Heart right ventricle (tissue), 16 donors: ENCODE measurements around the gene ZNF420. TPM values are rescaled to one million over a fixed set of nuclear protein-coding genes. Genes with fewer than 3 reads are reported as not detected.

ENCODE experiments used
- ATAC-seq, 8 donors: fragments of 200-7000 bp; cut with Tn5 transposase; one replicate each; pipeline ENCODE4 v1.9.1; 2020; ENCODE audit warnings: mild to moderate bottlenecking in 8 of 8, moderate library complexity in 8 of 8, moderate number of reproducible peaks in 1 of 8
- DNase-seq, 2 donors: peaks; one replicate each; pipeline ENCODE4 v3.0.0-alpha.2; 2020
- H3K27ac ChIP-seq, 10 donors: fragments of 200-600 bp; sonication (generic) in 2 of 10; one replicate each; pipeline versions ENCODE4 v1.5.0 to v1.8.0; 2020 to 2022; ENCODE audit warnings: mild to moderate bottlenecking in 3 of 10
- H3K27me3 ChIP-seq, 7 donors: fragments of 200-600 bp; one replicate each; pipeline ENCODE4 v1.8.0; 2021 to 2022; ENCODE audit warnings: mild to moderate bottlenecking in 2 of 7
- H3K36me3 ChIP-seq, 9 donors: fragments of 200-600 bp; sonication (generic) in 1 of 9; one replicate each; pipeline versions ENCODE4 v1.5.0 to v1.8.0; 2020 to 2022; ENCODE audit warnings: mild to moderate bottlenecking in 2 of 9
- H3K4me1 ChIP-seq, 9 donors: fragments of 200-600 bp; sonication (generic) in 1 of 9; one replicate each; pipeline versions ENCODE4 v1.5.0 to v1.8.0; 2020 to 2022; ENCODE audit warnings: mild to moderate bottlenecking in 4 of 9
- H3K4me3 ChIP-seq, 10 donors: fragments of 200-600 bp; sonication (generic) in 2 of 10; one replicate each; pipeline versions ENCODE4 v1.5.0 to v1.8.0; 2020 to 2022; ENCODE audit warnings: mild to moderate bottlenecking in 7 of 10, moderate library complexity in 2 of 10
- H3K9me3 ChIP-seq, 11 donors: fragments of 200-600 bp in 10 of 11; sonication (generic) in 2 of 11; one replicate each; pipeline versions ENCODE4 v1.5.0 to v1.8.0; 2013 to 2022; ENCODE audit warnings: mild to moderate bottlenecking in 2 of 11, control low read depth in 1 of 11, moderate library complexity in 1 of 11
- CTCF ChIP-seq, 9 donors: fragments of 200-600 bp; sonication (generic) in 2 of 9; IDR thresholded peaks; one replicate each; pipeline versions ENCODE4 v1.5.0 to v1.8.0; 2021 to 2022; ENCODE audit warnings: antibody characterized with exemption in 9 of 9, mild to moderate bottlenecking in 5 of 9, moderate library complexity in 1 of 9
- WGBS, 2 donors: extraction: QIAGEN DNeasy Blood & Tissue Kit; methylation state at CpG; one replicate each; pipeline ENCODE4 v1.1.7; 2013; ENCODE audit warnings: inconsistent platforms in 1 of 2; 5-methylcytosine and 5-hydroxymethylcytosine counted together
- intact Hi-C, 10 donors: fragments of 100-400 bp; cut with DNase I; formaldehyde crosslinking; loops; one replicate each; pipeline versions ENCODE4 v1.11.1 to v1.14.2; 2022
- polyA plus RNA-seq, 2 donors: library from polyadenylated mRNA; stranded (reverse); fragments of 200-250 nt; gene quantifications; one replicate each; pipeline ENCODE4 v1.2.3, GENCODE V29; 2013
- total RNA-seq, 10 donors: library from RNA; stranded (reverse); fragmentation: NEBNext Ultra II Directional in 3 of 10; extraction: Animal tissue kit (Norgen Biotek cat#: 25700) in 3 of 10; gene quantifications; one replicate each; pipeline versions ENCODE4 v1.2.1 to v1.2.4, GENCODE V29; 2021 to 2023
- donor health status: Arrhythmogenic right ventricular cardiomyopathy.
- donor health status: ischemic (EF 13 %, LVEDD 7.1; RV severe dilation, severe dysfunction).
- donor health status: healthy with polysubstance abuse.
- donor health status: DM: no; HTN: yes; CAD: no.
- donor health status: DM: no; HTN: no; CAD: no.
- donor health status: ischemic (EF 25% LVEDD 6.9; RV normal size, moderate dysfunction).
- donor health status: ischemic (EF 25% LVEDD 5.7; RV mildly dilated, moderate dysfunction).
- donor health status: healthy.
- donor health status: DM: yes; HTN: yes; CAD: no.
- donor health status: Ischemic cardiomyopathy.
- donor health status: ischemic (EF 35%, LVEDD 5.7; RV mildly dilated, moderate dysfunction).
- donor health status: nonischemic (EF 11% LVEDD 7.7; RV severe dilation, severe dysfunction).
- donor health status: DM: yes; HTN: yes; CAD: no.
- donor health status: PGD.
- donor health status: ischemic (EF 29% LVEDD 5.4; RV normal size, mild dysfunction).
- donor health status: nonischemic (EF 23%, LVEDD 6.1; RV moderate dilation, normal function).

The ZNF420 gene
- total and polyA plus RNA-seq, 12 donors = 2.7 to 12.5 (median 8.2) TPM

DNA sequence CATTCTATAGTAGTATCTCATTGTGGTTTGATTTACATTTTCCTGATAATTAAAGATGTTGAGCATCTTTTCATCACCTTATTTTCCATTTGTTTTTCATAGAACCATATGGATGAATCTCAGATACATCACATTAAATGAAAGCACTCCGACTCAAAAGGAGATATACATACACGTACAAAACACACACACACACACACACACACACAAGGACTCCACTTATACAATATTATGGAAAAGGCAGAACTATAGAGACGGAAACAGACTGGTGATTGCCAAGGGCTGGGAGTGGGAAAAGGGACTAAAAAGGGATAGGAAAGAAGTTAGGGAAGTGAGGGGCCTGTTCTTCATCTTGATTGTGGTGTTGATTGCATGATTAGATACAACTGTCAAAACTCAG, 70.0 kb downstream of the ZNF420 start:
- WGBS, 2 donors = 95 to 98% methylated on average over 3 of the region's 3 CpGs
- H3K27ac ChIP-seq = no peak overlapping the region
- no peaks in the 10 kb centered on the region for H3K4me1 ChIP-seq
- TF ChIP-seq CTCF (IDR thresholded peaks at IDR 0.05) = no peak
- DNase-seq = no peak
- H3K36me3 ChIP-seq = peaks cover 0 to 99% (median 47%) of the 10 kb centered on the region in 9 donors
- H3K27me3 ChIP-seq = no peaks in the 10 kb centered on the region
- H3K9me3 ChIP-seq = peaks cover 0 to 100% (median 82%) of the 10 kb centered on the region in 11 donors
- intact Hi-C loops = no loop called here
- no peak for ATAC-seq
- no peak overlapping the region for H3K4me3 ChIP-seq

DNA sequence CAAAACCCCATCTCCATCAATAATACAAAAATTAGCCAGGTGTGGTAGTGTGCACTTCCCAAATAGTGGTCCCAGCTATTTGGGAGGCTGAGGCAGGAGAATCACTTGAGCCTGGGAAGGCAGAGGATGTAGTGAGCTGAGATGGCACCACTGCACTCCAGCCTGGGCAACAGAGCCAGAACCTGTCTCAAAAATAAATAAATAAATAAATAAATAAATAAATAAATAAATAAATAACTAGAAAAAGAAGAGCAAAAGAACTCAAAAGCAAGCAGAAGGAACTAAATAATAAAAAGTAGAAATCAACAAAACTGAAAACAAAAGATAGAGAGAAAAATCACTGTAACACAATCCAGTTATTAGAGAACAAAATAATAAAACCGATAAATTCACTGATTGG, 81.9 kb downstream of the ZNF420 start:
- ATAC-seq (no peak), DNase-seq (no peak)
- WGBS, 2 donors = 98 to 100% methylated on average over 1 of the region's 1 CpG
- TF ChIP-seq CTCF (IDR thresholded peaks at IDR 0.05) = no peak
- Histone ChIP-seq H3K36me3 (peaks cover 5 to 100% (median 94%) of the 10 kb centered on the region in 9 donors), H3K27me3 (no peaks in the 10 kb centered on the region), H3K9me3 (peaks cover 0 to 100% (median 87%) of the 10 kb centered on the region in 11 donors), H3K4me3 (no peak overlapping the region), H3K4me1 (no peaks in the 10 kb centered on the region), H3K27ac (no peak overlapping the region)
- intact Hi-C loops = no loop called here

DNA sequence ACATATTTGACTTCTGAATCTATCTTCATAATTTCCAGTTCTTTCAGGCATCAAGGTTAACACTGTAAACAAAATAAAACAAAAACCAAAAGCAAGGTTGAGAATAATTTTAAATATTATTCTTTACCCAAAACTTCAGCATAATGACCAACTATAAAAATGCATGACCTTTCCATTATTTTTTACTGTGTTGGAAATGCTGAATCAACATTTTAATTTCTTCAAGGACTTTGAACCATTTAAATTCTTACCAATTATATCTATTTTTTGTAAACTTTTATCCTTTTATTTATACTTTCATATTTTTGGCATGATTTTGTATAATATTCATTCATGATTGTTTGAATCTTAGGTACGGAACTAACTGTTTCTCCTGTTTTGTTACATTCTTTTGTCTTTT, 87.4 kb downstream of the ZNF420 start:
- no peak for ATAC-seq
- Histone ChIP-seq H3K9me3 (peaks cover 0 to 100% (median 38%) of the 10 kb centered on the region in 11 donors), H3K4me1 (no peaks in the 10 kb centered on the region), H3K4me3 (no peak overlapping the region), H3K27ac (no peak overlapping the region), H3K27me3 (no peaks in the 10 kb centered on the region), H3K36me3 (peaks cover 4 to 99% (median 92%) of the 10 kb centered on the region in 9 donors)
- no peak for TF ChIP-seq CTCF (IDR thresholded peaks at IDR 0.05)
- intact Hi-C loops = no loop called here
- WGBS, 2 donors = 95 to 100% methylated on average over 1 of the region's 1 CpG
- DNase-seq = no peak

- Histone ChIP-seq H3K9me3 (peaks cover 0 to 83% (median 0%) of the 10 kb centered on the region in 11 donors), H3K27ac (peak within 1 kb of the TSS in 9 of 10 donors; percentile 47 to 82 (median 66)), H3K4me1 (peaks cover 0 to 11% (median 6%) of the 10 kb centered on the region in 9 donors), H3K36me3 (peaks cover 4 to 29% (median 27%) of the 10 kb centered on the region in 9 donors), H3K4me3 (peak within 1 kb of the TSS; percentile 45 to 78 (median 62)), H3K27me3 (no peaks in the 10 kb centered on the region)
- intact Hi-C loops = loop anchor here in 6 of 10 donors (1.0 to 5.0 kb wide), 7 partner anchors 38 to 295 kb away; partner anchors contain the start of genes ZNF383 (in 3 of the 6), ZNF585B (in 2 of the 6), ZNF420 (in 1 of the 6) and ZNF569 (in 1 of the 6)
- DNase-seq = peak; percentile 86 to 95
- peak; percentile 100 for ATAC-seq
- 5% methylated on average over 30 of the region's 30 CpGs for WGBS, 2 donors
- peak in 6 of 9 donors; percentile 26 to 57 (median 39) for TF ChIP-seq CTCF (IDR thresholded peaks at IDR 0.05)
These were observed 94.4 kb downstream of the ZNF420 start, which contains the start of gene ZNF585A for GRCh38 chr19:37172368-37173366. TSS of gene ZNF585A (minus strand) at chr19:37172695. CDS start at chr19:37169910, 2,785 bp downstream.
